Tibial nerve (tissue), 4 donors: ENCODE data around the gene TRMT10C.

Source experiments
- CTCF ChIP-seq, 5 experiments: fragments of 200-600 bp in 3 of 5; fragments of 450-650 bp in 2 of 5; sonication (generic) in 3 of 5; IDR thresholded peaks; one replicate each; pipeline ENCODE4 v1.5.1; 2016 to 2019; ENCODE audit warnings: antibody characterized with exemption in 5 of 5, mild to moderate bottlenecking in 3 of 5, moderate library complexity in 2 of 5
- EP300 ChIP-seq, 2 donors: sonication (generic); formaldehyde crosslinking; IDR thresholded peaks; one replicate each; pipeline ENCODE4 v1.6.1; 2017; ENCODE audit warnings: antibody characterized with exemption in 2 of 2, mild to moderate bottlenecking in 1 of 2
- POLR2A ChIP-seq, 2 donors: fragments of 450-650 bp; IDR thresholded peaks; one replicate each; pipeline ENCODE4 v1.6.1; 2017; ENCODE audit warnings: antibody characterized with exemption in 2 of 2, mild to moderate bottlenecking in 2 of 2, moderate library complexity in 2 of 2

DNA sequence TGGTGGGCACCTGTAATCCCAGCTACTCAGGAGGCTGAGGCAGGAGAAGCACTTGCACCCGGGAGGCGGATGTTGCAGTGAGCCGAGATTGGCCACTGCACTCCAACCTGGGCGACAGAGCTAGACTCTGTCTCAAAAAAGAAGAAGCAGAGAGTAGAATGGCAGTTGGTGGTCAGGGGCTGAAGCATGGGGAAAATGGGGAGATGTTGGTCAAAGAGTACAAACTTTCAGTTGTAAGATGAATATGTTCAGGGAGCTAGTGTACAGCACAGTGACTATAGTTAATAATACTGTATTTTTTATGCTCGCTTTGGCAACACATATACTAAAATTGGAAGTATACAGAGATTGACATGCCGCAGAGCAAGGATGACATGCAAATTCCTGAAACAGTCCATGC lies 53.9 kb downstream of the TRMT10C start:
- no peak for TF ChIP-seq CTCF (IDR thresholded peaks at IDR 0.05)
- TF ChIP-seq EP300 (IDR thresholded peaks at IDR 0.05), result no peak
- no peak for TF ChIP-seq POLR2A (IDR thresholded peaks at IDR 0.05)
